IPS-20b (cell line): ENCODE results near the gene MEGF11.
"Not testable (repeated sequence)": the region's sequence is repeated elsewhere in the genome, so short reads cannot be mapped to it uniquely, and the experiment has no call there.

Experiments used
- H3K27ac ChIP-seq: one replicate; pipeline ENCODE4 v1.5.1; 2013; ENCODE audit warnings: low read length
- H3K27me3 ChIP-seq: 2 replicates; pipeline ENCODE4 v1.6.1; 2013; ENCODE audit warnings: mild to moderate bottlenecking, low read length, inconsistent platforms; ENCODE audit not compliant: insufficient read depth
- H3K36me3 ChIP-seq: 2 replicates; pipeline ENCODE4 v1.6.1; 2013; ENCODE audit warnings: low read depth, mild to moderate bottlenecking, inconsistent platforms, low read length, moderate library complexity; ENCODE audit not compliant: insufficient read depth
- H3K4me1 ChIP-seq: 2 replicates; pipeline ENCODE4 v1.6.1; 2013; ENCODE audit warnings: mild to moderate bottlenecking, control low read depth, inconsistent platforms, low read length, moderate library complexity; ENCODE audit not compliant: insufficient read depth
- H3K4me3 ChIP-seq: 2 replicates; pipeline ENCODE4 v1.5.1; 2013; ENCODE audit warnings: mild to moderate bottlenecking, low read length, inconsistent platforms
- H3K9ac ChIP-seq: 2 replicates; pipeline ENCODE4 v1.6.1; 2013; ENCODE audit warnings: low read depth, mild to moderate bottlenecking, inconsistent platforms, low read length, moderate library complexity
- H3K9me3 ChIP-seq: 2 replicates; pipeline ENCODE4 v1.6.1; 2013; ENCODE audit warnings: mild to moderate bottlenecking, low read depth, low read length, inconsistent platforms; ENCODE audit not compliant: insufficient read depth

The MEGF11 gene

DNA sequence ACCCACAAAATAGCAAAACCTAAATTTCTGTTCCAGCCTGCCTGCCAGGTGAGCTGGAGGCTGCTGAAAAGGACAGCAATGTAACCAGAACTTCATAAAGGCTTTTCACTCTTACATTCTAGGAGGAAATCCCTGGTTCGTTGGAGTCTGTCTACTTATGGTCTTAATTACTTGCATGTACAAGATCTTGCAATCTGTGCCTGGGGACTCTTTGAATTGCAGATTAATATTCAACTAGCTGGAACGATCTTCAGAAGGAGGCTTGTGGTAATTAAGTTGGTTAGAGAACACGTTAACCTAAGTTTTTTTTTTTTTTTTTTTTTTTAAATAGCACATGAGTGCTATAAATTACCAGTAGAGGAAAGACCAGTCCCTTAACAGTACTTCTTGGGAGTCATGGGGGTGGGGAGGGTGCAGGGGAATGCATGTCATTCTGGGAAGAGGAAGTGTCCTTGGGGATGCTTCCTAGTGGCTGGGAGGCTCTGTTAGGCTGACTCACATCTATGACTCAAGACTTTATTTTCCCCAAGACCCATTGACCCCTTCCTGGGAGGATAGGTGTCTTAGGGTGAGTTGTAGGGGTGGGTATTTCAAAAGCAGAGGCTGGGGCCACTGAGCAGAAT, 244.5 kb downstream of the MEGF11 start:
- H3K9ac ChIP-seq, result no peak overlapping the region
- H3K4me3 ChIP-seq, result no peak overlapping the region
- H3K9me3 ChIP-seq, result no peaks in the 10 kb centered on the region
- no peaks in the 10 kb centered on the region for H3K27me3 ChIP-seq
- H3K27ac ChIP-seq, result no peak overlapping the region
- H3K36me3 ChIP-seq, result no peaks in the 10 kb centered on the region
- peaks cover 4% of the 10 kb centered on the region; the same call in 1 of the 2 replicates for H3K4me1 ChIP-seq

DNA sequence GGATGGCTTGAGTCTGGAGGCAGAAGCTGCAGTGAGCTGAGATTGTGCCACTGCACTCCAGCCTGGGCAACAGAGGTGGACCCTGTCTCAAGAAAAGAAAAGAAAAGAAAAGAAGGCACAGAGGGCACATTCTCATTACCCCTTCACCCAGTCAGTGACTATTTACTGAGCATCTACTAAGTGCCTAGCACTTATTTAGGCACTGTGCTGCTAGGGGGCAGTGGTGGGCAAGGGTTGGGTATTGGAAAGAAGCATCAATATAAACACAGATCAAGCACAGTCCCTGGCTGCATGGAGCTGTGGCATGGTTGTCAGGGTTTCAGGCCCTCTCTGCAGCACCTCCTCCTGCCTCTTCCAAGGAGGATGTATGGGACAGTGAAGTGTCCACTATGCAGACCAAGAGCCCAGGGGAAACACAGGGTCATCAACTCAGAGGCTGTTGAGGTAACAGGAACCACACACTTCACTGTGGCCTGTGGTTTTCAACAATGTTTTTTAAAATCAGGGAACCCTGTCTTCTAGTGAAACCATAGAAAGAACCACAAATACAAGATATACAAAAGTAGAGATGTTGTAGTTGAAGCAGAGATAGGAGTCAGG, 245.8 kb downstream of the MEGF11 start:
- no peak overlapping the region for H3K27ac ChIP-seq
- no peak overlapping the region for H3K4me3 ChIP-seq
- H3K9me3 ChIP-seq, result no peaks in the 10 kb centered on the region
- H3K4me1 ChIP-seq, result peaks cover 4% of the 10 kb centered on the region; the same call in 1 of the 2 replicates
- no peaks in the 10 kb centered on the region for H3K27me3 ChIP-seq
- no peaks in the 10 kb centered on the region for H3K36me3 ChIP-seq
- H3K9ac ChIP-seq, result no peak overlapping the region

DNA sequence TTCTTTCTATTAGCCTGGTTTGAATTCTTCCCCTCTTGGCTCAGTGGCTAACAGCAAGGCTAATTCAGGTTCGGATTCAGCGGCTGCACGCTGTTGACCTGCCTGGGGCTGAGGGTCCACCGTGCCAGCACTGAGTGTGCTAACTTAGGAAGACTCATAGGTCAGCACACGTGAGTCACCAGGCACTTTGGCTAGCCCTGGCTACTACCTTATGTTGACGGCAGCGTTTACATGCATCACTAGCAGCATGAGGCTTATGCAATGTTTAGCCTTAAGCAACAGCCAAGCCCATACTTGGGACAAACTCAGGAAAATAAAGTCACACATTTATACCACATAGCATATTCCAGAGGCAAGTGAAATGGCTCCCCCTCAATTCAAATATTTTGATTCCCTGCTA, 246.6 kb downstream of the MEGF11 start:
- Histone ChIP-seq H3K4me3 (no peak overlapping the region), H3K9me3 (no peaks in the 10 kb centered on the region), H3K27ac (no peak overlapping the region), H3K27me3 (no peaks in the 10 kb centered on the region), H3K36me3 (no peaks in the 10 kb centered on the region), H3K9ac (no peak overlapping the region), H3K4me1 (peaks cover 6% of the 10 kb centered on the region)

DNA sequence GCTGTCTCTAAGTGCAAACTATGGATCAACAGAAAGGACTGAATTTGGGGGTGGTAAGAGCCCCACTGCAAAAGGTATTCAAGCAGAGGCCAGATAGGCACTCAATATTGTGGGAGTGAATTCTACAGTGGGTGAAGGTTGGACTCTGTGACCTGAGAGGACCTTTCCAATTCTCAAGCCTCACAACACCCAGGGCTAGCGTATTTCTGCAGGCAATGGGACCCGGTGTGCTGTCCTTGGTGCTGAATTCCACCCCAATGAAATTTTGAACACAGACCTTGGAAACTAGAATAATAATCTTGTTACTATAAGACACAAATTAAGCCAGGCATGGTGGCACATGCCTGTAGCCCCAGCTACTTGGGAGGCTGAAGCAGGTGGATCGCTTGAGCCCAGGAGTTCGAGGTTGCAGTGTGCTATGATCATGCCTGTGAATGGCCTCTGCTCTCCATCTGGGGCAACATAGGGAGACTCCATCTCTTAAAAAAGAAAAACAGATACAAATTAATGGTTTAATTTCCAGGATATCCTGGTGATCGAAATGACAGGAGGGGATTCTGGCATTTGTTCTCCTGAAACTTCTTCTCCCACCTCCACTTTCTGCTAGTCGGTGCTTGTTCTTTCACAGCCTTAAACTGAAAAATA, 248.8 kb downstream of the MEGF11 start:
- Histone ChIP-seq H3K27me3 (peaks cover 8% of the 10 kb centered on the region; the same call in 1 of the 2 replicates), H3K4me3 (no peak overlapping the region), H3K36me3 (no peaks in the 10 kb centered on the region), H3K9me3 (no peaks in the 10 kb centered on the region), H3K4me1 (peaks cover 7% of the 10 kb centered on the region), H3K27ac (no peak overlapping the region), H3K9ac (no peak overlapping the region)

DNA sequence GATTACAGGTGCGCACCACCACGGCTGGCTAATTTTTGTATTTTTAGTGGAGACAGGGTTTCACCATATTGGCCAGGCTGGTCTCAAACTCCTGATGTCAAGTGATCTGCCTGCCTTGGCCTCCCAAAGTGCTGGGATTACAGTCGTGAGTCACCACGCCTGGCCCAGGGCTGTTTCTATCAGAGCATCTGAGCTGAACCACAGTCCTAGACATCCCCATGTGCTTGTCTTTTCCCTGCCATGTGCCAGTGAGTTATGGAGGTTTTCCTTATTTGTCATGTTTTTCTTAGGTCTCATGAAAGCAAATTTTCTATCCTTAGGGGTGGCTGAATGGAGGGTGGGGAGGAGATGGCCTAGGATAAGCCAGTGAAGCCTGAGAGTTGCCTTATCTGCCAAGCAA, 250.4 kb downstream of the MEGF11 start:
- H3K36me3 ChIP-seq, H3K9me3 ChIP-seq, H3K27me3 ChIP-seq, H3K9ac ChIP-seq, H3K4me1 ChIP-seq, H3K4me3 ChIP-seq, H3K27ac ChIP-seq: not testable (repeated sequence)

DNA sequence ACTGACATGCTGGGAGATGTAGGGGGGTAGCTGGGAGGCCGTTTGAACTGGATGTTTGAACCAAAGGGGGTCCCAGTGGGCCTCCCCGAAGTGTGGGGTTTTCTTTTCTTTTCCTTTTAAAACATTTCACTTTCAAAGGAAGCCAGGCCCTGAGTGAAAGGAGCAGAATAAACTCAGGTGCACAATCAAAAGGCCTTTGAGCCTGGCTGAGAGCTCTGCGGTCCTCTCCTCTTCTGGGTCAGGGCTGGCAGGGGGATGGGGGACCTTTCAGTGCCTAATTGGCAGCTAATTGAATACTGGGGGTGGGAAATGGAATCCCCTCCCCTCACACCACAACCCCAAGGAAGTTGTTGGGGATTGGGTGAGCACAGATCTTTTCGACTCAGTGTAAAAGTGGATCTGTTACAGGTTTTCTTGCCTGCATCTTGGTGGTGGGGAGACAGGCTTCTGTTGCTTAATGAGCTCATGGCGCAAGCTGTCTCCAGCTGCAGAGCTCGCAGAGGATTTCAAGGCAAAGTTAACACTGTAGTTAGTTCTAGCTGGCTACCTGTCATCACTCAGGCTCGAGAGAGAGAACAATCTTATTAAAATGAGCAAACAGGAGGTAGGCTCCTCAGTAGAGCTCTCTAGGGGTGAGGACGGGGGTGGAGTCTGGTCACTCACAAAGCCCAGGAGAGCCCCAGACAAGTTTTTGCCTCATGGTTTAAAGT, 251.7 kb downstream of the MEGF11 start:
- H3K36me3 ChIP-seq, result no peaks in the 10 kb centered on the region
- peaks cover 4% of the 10 kb centered on the region for H3K4me1 ChIP-seq
- no peak overlapping the region for H3K4me3 ChIP-seq
- H3K9me3 ChIP-seq, result no peaks in the 10 kb centered on the region
- H3K27ac ChIP-seq, result no peak overlapping the region
- H3K27me3 ChIP-seq, result peaks cover 8% of the 10 kb centered on the region; the same call in 1 of the 2 replicates
- H3K9ac ChIP-seq, result no peak overlapping the region

- peaks cover 3% of the 10 kb centered on the region; the same call in 1 of the 2 replicates for H3K4me1 ChIP-seq
- H3K36me3 ChIP-seq, result no peaks in the 10 kb centered on the region
- no peak overlapping the region for H3K9ac ChIP-seq
- H3K9me3 ChIP-seq, result no peaks in the 10 kb centered on the region
- H3K27me3 ChIP-seq, result peaks cover 8% of the 10 kb centered on the region; the same call in 1 of the 2 replicates
- H3K27ac ChIP-seq, result no peak overlapping the region
- no peak overlapping the region for H3K4me3 ChIP-seq
These were observed 252.5 kb downstream of the MEGF11 start for GRCh38 chr15:66001042-66001441.

GRCh38 chr15:65998486-65998885, 255.1 kb downstream of the MEGF11 start:
- Histone ChIP-seq H3K27ac (no peak overlapping the region), H3K4me1 (peaks cover 3% of the 10 kb centered on the region; the same call in 1 of the 2 replicates), H3K9me3 (no peaks in the 10 kb centered on the region), H3K36me3 (no peaks in the 10 kb centered on the region), H3K9ac (no peak overlapping the region), H3K27me3 (peaks cover 8% of the 10 kb centered on the region; the same call in 1 of the 2 replicates), H3K4me3 (no peak overlapping the region)

DNA sequence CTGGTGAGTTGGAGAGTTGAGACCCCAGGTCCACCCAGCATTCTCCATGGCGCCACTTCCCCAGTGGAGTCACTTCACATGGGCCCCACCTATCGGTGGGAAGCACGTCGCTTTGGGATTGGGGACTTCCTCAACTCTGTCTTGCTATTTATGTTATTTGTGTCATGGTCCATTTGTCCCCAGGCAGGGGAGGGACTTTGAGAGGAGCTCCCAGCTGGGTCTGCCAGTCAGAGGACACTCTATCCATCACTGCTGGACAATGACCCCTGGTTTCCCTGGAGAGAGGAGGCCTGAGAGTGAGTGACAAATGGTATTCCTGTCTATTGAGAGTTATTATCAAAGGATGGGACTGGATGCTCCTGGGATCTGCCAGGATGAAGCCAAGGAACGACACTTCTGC, 256.6 kb downstream of the MEGF11 start:
- Histone ChIP-seq H3K27me3 (peaks cover 8% of the 10 kb centered on the region; the same call in 1 of the 2 replicates), H3K36me3 (no peaks in the 10 kb centered on the region)

DNA sequence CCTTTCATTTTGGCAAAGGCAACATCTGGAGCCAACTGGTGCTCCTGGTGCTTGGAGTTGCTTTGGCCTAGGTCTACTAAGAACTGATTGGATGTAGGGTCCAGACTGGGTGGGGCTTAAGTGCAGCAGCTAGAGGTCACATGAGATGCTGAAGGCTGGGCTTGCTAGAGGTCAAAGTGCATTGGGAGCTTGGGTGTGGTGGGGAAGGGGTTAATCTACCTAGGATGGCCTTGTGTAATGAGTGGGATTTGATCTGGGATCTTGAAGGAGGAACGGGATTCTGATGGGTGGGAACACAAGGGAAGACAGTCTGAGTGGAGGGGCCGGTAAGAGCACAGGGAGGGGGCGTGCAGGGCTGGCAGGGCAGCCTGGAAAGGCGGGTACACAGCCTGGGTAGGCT, 258.7 kb downstream of the MEGF11 start:
- H3K27me3 ChIP-seq, result no peaks in the 10 kb centered on the region
- peaks cover 12% of the 10 kb centered on the region for H3K4me1 ChIP-seq
- no peaks in the 10 kb centered on the region for H3K36me3 ChIP-seq
- no peak overlapping the region for H3K27ac ChIP-seq
- H3K9me3 ChIP-seq, result no peaks in the 10 kb centered on the region
- no peak overlapping the region for H3K4me3 ChIP-seq
- H3K9ac ChIP-seq, result no peak overlapping the region

More for the DNA sequence above, 256.6 kb downstream of the MEGF11 start:
- Histone ChIP-seq H3K27ac (no peak overlapping the region), H3K4me1 (peaks cover 12% of the 10 kb centered on the region), H3K4me3 (no peak overlapping the region), H3K9me3 (no peaks in the 10 kb centered on the region), H3K9ac (no peak overlapping the region)

DNA sequence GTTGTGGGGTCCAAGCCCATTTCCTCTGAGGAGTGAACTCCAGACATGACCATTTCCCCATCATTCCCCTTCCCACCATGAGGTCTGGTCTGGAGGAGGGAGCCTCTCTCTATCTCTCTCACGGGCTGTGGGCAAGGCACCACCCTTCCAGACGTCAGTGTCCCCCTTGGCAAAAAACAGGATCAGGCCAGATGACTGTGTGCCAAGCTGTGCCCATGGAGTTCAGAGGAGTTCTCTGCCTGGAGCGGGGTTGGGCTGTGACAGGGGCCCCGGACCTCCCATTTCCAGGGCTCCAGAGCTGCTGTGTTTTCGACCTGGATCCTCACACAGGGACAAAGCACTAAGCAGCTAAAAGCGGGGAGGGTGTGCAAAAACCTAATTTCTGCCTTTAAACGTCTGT, 259.8 kb downstream of the MEGF11 start:
- no peak overlapping the region for H3K9ac ChIP-seq
- H3K27me3 ChIP-seq, result no peaks in the 10 kb centered on the region
- H3K27ac ChIP-seq, result no peak overlapping the region

More for the DNA sequence above, 259.8 kb downstream of the MEGF11 start:
- H3K4me3 ChIP-seq, result no peak overlapping the region
- peaks cover 12% of the 10 kb centered on the region for H3K4me1 ChIP-seq
- no peaks in the 10 kb centered on the region for H3K36me3 ChIP-seq
- no peaks in the 10 kb centered on the region for H3K9me3 ChIP-seq
